Memory B cell (primary cell): ENCODE data around the gene MARVELD3.

Source experiments
- ATAC-seq: fragments of 150-1000 bp; cut with Tn5 transposase; 2 replicates; pipeline ENCODE4 v1.10.0; 2021; ENCODE audit warnings: low read depth, mild to moderate bottlenecking, moderate library complexity
- DNase-seq, 2 donors: peaks; one replicate each; pipeline ENCODE4 v3.0.0; 2022; ENCODE audit warnings: low spot score in 2 of 2
- H3K27ac Mint-ChIP-seq: one replicate; pipeline ENCODE4 v1.8.0; 2022; ENCODE audit warnings: mild to moderate bottlenecking, moderate library complexity, mixed read lengths
- H3K27me3 Mint-ChIP-seq: one replicate; pipeline ENCODE4 v1.8.0; 2022; ENCODE audit warnings: mixed read lengths
- H3K36me3 Mint-ChIP-seq: one replicate; pipeline ENCODE4 v1.8.0; 2022; ENCODE audit warnings: mild to moderate bottlenecking, mixed read lengths
- H3K4me1 Mint-ChIP-seq: one replicate; pipeline ENCODE4 v1.8.0; 2022; ENCODE audit warnings: mixed read lengths
- H3K4me3 Mint-ChIP-seq: one replicate; pipeline ENCODE4 v1.8.0; 2022; ENCODE audit warnings: mild to moderate bottlenecking, moderate library complexity, mixed read lengths
- H3K9me3 Mint-ChIP-seq: one replicate; pipeline ENCODE4 v1.8.0; 2022; ENCODE audit warnings: mixed read lengths

The MARVELD3 gene

GRCh38 chr16:71630808-71631207, 4.8 kb downstream of the MARVELD3 start:
- ATAC-seq (no peak), DNase-seq (no peak)
- Mint-ChIP-seq H3K4me1 (peaks cover 2% of the 10 kb centered on the region), H3K4me3 (no peak overlapping the region), H3K9me3 (no peaks in the 10 kb centered on the region), H3K27ac (no peak overlapping the region), H3K36me3 (no peaks in the 10 kb centered on the region), H3K27me3 (peaks cover 2% of the 10 kb centered on the region)

DNA sequence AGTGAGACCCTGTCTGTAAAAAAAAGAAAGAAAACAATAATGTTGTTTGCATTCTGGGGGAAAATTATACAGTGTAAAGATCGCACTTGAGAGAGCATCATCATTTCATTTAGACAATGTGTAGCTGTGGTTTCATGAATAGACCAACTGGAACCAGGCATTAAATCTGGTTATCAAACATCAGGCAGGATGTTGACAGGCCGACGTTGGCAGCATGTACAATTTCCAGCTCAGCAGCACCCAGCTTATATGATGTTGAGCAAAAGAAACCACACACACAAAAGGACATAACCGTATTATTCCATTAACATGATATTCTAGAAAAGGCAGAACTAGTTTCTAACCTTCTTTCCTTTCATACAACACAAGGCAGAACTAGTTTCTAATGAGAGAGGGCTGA, 5.8 kb downstream of the MARVELD3 start:
- Mint-ChIP-seq H3K4me3 (no peak overlapping the region), H3K27me3 (no peaks in the 10 kb centered on the region), H3K36me3 (no peaks in the 10 kb centered on the region), H3K9me3 (no peaks in the 10 kb centered on the region), H3K27ac (no peak overlapping the region), H3K4me1 (no peaks in the 10 kb centered on the region)
- no peak for ATAC-seq
- no peak for DNase-seq

DNA sequence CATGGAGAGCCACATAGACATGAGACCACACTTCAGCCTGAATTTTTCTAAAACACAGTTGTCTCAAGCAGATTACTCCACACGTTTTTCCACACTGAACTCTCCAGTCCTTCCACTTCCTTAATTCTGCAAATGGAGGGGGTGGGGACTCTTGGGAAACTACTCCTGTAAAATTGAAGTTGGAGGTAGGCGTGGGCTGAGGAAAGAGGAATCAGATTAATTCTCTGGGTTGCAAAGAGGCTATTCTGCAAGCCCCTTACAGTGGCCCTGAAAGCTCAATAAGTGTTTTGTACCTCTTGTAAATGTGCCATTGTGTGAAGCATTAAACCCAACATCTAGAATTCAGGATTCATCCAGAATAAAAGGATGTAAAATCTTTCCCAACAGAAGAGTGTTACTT, 9.6 kb downstream of the MARVELD3 start:
- no peak for DNase-seq
- peaks cover 4% of the 10 kb centered on the region for H3K36me3 Mint-ChIP-seq
- no peak for ATAC-seq
- no peaks in the 10 kb centered on the region for H3K4me1 Mint-ChIP-seq
- H3K4me3 Mint-ChIP-seq: no peak overlapping the region
- H3K27me3 Mint-ChIP-seq: no peaks in the 10 kb centered on the region
- no peaks in the 10 kb centered on the region for H3K9me3 Mint-ChIP-seq
- H3K27ac Mint-ChIP-seq: no peak overlapping the region

DNA sequence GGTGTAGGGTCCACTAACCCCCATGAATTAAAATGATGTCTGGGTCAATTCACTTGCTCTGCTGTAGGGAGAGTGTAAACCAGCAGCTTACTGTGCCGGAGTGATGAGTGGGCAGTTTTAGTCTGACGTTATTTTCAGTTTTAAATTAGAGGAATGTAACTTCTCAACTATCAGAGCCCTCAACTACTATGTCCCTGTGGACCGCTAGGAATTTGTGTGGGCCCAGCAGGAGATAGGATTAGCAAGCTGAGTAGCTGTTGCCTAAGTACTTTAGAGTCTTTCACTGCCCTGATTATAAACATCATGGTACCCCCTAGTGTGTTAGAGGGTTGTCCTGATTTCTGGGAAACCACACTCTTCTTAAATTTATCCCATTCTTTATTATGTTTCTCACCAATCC, 11.4 kb downstream of the MARVELD3 start:
- no peak for DNase-seq
- Mint-ChIP-seq H3K4me1 (no peaks in the 10 kb centered on the region), H3K27me3 (no peaks in the 10 kb centered on the region), H3K4me3 (no peak overlapping the region), H3K36me3 (peaks cover 4% of the 10 kb centered on the region), H3K27ac (no peak overlapping the region), H3K9me3 (no peaks in the 10 kb centered on the region)
- no peak for ATAC-seq

DNA sequence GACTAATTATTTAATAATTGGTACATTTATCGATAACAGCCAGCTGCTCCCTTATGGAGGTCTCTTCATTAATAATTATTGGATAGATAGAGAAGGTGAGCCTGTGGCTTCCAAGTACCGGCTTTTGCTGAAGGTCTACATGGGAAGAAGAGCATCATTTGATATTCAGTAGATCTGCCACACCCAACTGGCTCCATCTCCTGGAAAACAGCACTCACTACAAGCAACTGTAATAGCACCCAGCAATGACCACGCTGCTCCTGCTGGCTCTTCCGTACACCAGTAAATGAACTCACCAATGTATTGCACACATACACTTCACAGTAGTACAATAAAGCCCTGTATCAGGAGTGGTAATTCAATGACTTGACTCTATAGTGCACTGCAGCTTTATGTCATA, 19.5 kb downstream of the MARVELD3 start:
- Mint-ChIP-seq H3K4me1 (peaks cover 2% of the 10 kb centered on the region), H3K9me3 (no peaks in the 10 kb centered on the region), H3K36me3 (peaks cover 19% of the 10 kb centered on the region), H3K27ac (peak overlapping the region; percentile 35), H3K27me3 (no peaks in the 10 kb centered on the region), H3K4me3 (no peak overlapping the region)
- ATAC-seq (peak; percentile 62), DNase-seq (no peak)

DNA sequence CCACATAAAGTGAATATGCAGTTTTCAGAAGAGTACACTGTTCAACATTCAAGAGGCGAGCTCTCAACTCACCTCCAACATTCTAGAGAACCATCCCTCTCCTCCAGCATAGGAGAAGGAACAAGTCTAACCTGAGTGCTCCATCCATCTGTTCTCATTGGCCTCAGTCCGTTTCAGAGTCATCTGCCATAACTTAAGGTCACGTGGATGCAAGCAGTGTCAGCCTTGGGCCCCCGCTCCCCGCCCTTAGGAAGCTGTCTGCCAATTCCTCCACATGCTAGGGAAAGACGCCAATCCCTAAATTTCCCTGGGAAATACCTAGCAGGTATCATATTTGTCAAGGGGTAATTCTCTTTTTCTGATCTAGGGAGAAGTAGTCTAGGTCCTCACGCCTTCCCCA, 21.4 kb downstream of the MARVELD3 start:
- ATAC-seq (no peak), DNase-seq (no peak)
- Mint-ChIP-seq H3K27me3 (no peaks in the 10 kb centered on the region), H3K4me3 (no peak overlapping the region), H3K9me3 (no peaks in the 10 kb centered on the region), H3K27ac (no peak overlapping the region), H3K36me3 (peaks cover 22% of the 10 kb centered on the region), H3K4me1 (peaks cover 2% of the 10 kb centered on the region)

GRCh38 chr16:71648162-71648561, 22.2 kb downstream of the MARVELD3 start:
- Mint-ChIP-seq H3K9me3 (no peaks in the 10 kb centered on the region), H3K27me3 (no peaks in the 10 kb centered on the region), H3K36me3 (peaks cover 23% of the 10 kb centered on the region), H3K4me3 (no peak overlapping the region), H3K4me1 (peaks cover 2% of the 10 kb centered on the region), H3K27ac (no peak overlapping the region)
- DNase-seq (no peak), ATAC-seq (no peak)

GRCh38 chr16:71648921-71649320, 22.9 kb downstream of the MARVELD3 start:
- Mint-ChIP-seq H3K4me3 (no peak overlapping the region), H3K27ac (no peak overlapping the region), H3K36me3 (peaks cover 23% of the 10 kb centered on the region), H3K4me1 (peaks cover 2% of the 10 kb centered on the region), H3K9me3 (no peaks in the 10 kb centered on the region), H3K27me3 (no peaks in the 10 kb centered on the region)
- DNase-seq: no peak
- no peak for ATAC-seq

GRCh38 chr16:71649704-71650103, 23.7 kb downstream of the MARVELD3 start:
- H3K9me3 Mint-ChIP-seq: no peaks in the 10 kb centered on the region
- DNase-seq (no peak), ATAC-seq (no peak)
- H3K27ac Mint-ChIP-seq: no peak overlapping the region
- H3K27me3 Mint-ChIP-seq: no peaks in the 10 kb centered on the region
- peaks cover 26% of the 10 kb centered on the region for H3K36me3 Mint-ChIP-seq
- peaks cover 2% of the 10 kb centered on the region for H3K4me1 Mint-ChIP-seq
- no peak overlapping the region for H3K4me3 Mint-ChIP-seq

GRCh38 chr16:71658771-71659170, 32.8 kb downstream of the MARVELD3 start:
- Mint-ChIP-seq H3K9me3 (no peaks in the 10 kb centered on the region), H3K4me1 (peaks cover 2% of the 10 kb centered on the region), H3K36me3 (peaks cover 16% of the 10 kb centered on the region), H3K27me3 (no peaks in the 10 kb centered on the region), H3K4me3 (no peak overlapping the region), H3K27ac (peak overlapping the region; percentile 38)
- ATAC-seq (peak; percentile 46), DNase-seq (no peak)

DNA sequence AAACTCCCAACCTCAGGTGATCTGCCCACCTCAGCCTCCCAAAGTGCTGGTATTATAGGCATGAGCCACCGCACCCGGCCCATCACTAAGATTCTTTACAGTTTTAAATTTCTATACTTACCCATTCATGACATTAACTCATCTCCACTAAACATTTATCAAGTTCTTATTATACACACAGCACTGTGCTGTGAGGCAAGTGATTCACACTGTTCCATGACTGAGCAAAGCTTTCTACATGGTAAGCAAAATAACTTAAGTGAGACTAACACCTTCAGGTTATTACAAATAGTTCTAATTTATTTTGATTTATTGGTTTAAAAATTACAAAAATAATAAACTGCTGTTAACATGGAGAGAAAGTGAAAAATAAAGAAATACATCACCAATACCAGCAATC, 33.5 kb downstream of the MARVELD3 start:
- DNase-seq: no peak

DNA sequence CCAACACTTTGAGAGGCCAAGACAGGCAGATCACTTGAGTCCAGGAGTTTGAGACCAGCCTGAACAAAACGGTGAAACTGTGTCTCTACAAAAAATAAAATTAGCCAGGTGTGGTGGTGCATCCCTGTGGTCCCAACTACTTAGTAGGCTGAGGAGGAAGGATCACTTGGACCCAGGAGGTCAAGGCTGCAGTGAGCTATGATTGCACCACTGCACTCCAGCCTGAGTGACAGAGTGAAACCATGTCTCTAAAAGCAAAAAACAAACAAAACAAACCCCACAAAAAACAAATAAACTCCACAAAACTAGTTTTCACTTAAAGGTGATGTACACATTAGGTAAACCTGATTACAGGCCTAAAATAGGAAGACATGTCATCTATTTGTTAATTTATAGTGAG, 40.3 kb downstream of the MARVELD3 start:
- H3K36me3 Mint-ChIP-seq: peaks cover 32% of the 10 kb centered on the region
- H3K27ac Mint-ChIP-seq: no peak overlapping the region
- ATAC-seq (no peak), DNase-seq (no peak)
- no peak overlapping the region for H3K4me3 Mint-ChIP-seq
- H3K9me3 Mint-ChIP-seq: no peaks in the 10 kb centered on the region
- H3K27me3 Mint-ChIP-seq: no peaks in the 10 kb centered on the region
- H3K4me1 Mint-ChIP-seq: no peaks in the 10 kb centered on the region

More for the DNA sequence above, 33.5 kb downstream of the MARVELD3 start:
- no peak for ATAC-seq
- H3K4me1 Mint-ChIP-seq: peaks cover 2% of the 10 kb centered on the region
- H3K9me3 Mint-ChIP-seq: no peaks in the 10 kb centered on the region
- H3K27me3 Mint-ChIP-seq: no peaks in the 10 kb centered on the region
- peaks cover 19% of the 10 kb centered on the region for H3K36me3 Mint-ChIP-seq
- H3K4me3 Mint-ChIP-seq: no peak overlapping the region
- H3K27ac Mint-ChIP-seq: no peak overlapping the region

DNA sequence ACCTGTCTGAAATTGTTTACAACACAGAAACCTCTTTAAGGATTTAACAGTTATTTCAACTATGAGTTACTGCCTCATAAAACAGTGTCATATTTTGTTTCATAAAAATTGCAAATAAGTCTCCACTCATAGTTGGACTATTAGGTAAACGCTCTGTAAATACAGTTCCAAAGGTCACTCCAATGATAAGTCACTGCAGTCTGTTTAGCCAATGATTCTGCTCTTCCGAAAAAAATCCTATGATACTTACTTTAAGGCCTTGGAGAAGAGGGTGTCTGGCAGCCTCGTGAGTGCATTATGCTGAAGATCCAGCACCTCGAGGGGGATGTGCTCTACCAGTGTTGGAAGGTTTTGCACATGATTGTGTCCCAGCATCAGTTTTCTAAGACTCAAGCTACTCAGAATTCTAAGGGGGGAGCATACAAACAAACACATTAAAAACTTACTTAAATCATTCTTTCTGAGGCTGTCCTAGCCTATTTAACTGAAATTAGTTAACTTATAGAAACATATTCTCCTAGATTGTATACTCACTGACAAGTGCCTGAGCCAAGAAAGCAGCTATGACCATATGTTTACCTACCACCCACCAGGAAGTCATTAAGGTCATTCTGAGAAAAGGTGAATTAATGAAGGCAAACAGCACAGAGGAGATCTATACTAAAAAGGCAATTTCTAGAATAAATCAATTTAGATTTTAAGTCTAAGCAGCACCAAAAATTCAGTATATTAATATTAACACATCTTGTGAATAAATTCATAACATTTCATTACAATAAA, 41.1 kb downstream of the MARVELD3 start:
- Mint-ChIP-seq H3K27ac (peak overlapping the region; percentile 70), H3K4me3 (no peak overlapping the region), H3K9me3 (no peaks in the 10 kb centered on the region), H3K4me1 (no peaks in the 10 kb centered on the region), H3K36me3 (peaks cover 36% of the 10 kb centered on the region), H3K27me3 (no peaks in the 10 kb centered on the region)
- ATAC-seq: no peak
- no peak for DNase-seq

DNA sequence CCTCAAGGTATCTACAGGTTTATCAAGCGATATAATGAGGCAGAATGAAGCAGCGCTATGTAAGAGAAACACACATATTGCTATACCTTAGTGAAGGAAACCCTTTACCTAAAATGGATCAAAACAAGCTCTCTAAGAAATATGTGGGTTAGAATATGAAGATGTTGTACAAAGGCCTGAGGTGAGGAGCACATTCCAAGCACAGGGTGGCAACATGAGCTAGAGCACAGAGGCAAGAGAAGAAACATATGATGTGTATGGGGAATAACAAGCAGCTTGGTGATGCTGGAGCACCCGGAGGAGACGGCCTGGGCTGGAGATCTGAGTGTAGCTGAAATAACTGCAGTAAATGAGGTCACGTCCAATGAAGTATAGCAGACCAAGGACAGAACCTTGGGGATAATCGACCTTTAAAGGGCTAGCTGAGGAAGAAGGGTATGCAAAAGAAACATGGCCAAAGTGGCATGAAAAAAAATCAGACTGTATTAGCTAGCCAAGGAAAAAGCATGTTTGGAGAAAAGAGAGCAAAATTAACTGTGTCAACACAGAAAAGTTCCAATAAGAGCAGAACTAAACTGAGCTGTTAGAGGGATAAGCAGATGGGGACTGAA, 44.0 kb downstream of the MARVELD3 start:
- Mint-ChIP-seq H3K4me1 (no peaks in the 10 kb centered on the region), H3K9me3 (no peaks in the 10 kb centered on the region), H3K36me3 (peaks cover 40% of the 10 kb centered on the region), H3K4me3 (no peak overlapping the region), H3K27ac (peak overlapping the region; percentile 2), H3K27me3 (no peaks in the 10 kb centered on the region)
- ATAC-seq: no peak
- no peak for DNase-seq

GRCh38 chr16:71670537-71670936, 44.6 kb downstream of the MARVELD3 start:
- no peak for DNase-seq
- Mint-ChIP-seq H3K27ac (no peak overlapping the region), H3K4me1 (no peaks in the 10 kb centered on the region), H3K27me3 (no peaks in the 10 kb centered on the region), H3K9me3 (no peaks in the 10 kb centered on the region), H3K4me3 (no peak overlapping the region), H3K36me3 (peaks cover 42% of the 10 kb centered on the region)
- ATAC-seq: no peak
